NCI-H146 treated with DMSO at 0.1 percent for 48 hours (cell line): ENCODE results near the gene LCNL1.
"Not testable (repeated sequence)": the region's sequence is repeated elsewhere in the genome, so short reads cannot be mapped to it uniquely, and the experiment has no call there.

Experiments used
- DNase-seq: peaks from one replicate; lab custom pipeline; 2025; ENCODE audit not compliant: unreplicated experiment; lab: John Stamatoyannopoulos, UW

LCNL1 gene

GRCh38 chr9:136991993-136992818 lies 9.4 kb downstream of the LCNL1 start, which contains the start of gene PAXX:
TSS of gene PAXX (plus strand) at chr9:136992422. CDS start at chr9:136992444, 22 bp downstream.
- no peak for DNase-seq

- no peak for DNase-seq
These were observed 10.1 kb downstream of the LCNL1 start for GRCh38 chr9:136992819-136993369.

- no peak for DNase-seq
These were observed 11.5 kb downstream of the LCNL1 start for GRCh38 chr9:136994180-136994887.

GRCh38 chr9:136994888-136995230 lies 12.1 kb downstream of the LCNL1 start:
- no peak for DNase-seq

GRCh38 chr9:136995362-136995761 lies 12.6 kb downstream of the LCNL1 start:
- no peak for DNase-seq

- DNase-seq, result no peak
These were observed 13.0 kb downstream of the LCNL1 start for GRCh38 chr9:136995772-136996311.

- DNase-seq, result no peak
These were observed 13.8 kb downstream of the LCNL1 start, which contains the start of gene CLIC3 for GRCh38 chr9:136996361-136997292. TSS of gene CLIC3 (minus strand) at chr9:136996568. CDS start at chr9:136996543, 25 bp downstream.

GRCh38 chr9:136997371-136997770 lies 14.6 kb downstream of the LCNL1 start:
- no peak for DNase-seq

GRCh38 chr9:136997830-136998234 lies 15.0 kb downstream of the LCNL1 start:
- no peak for DNase-seq

- no peak for DNase-seq
These were observed 17.6 kb downstream of the LCNL1 start for GRCh38 chr9:137000177-137000930.

GRCh38 chr9:137001857-137002645 lies 19.3 kb downstream of the LCNL1 start:
- no peak for DNase-seq

- no peak for DNase-seq
These were observed 19.9 kb downstream of the LCNL1 start for GRCh38 chr9:137002646-137003041.

- not testable (repeated sequence) for DNase-seq
These were observed 21.5 kb downstream of the LCNL1 start for GRCh38 chr9:137004285-137004684.

- no peak for DNase-seq
These were observed 23.6 kb downstream of the LCNL1 start for GRCh38 chr9:137006116-137007003.

GRCh38 chr9:137007108-137007815 lies 24.5 kb downstream of the LCNL1 start:
- no peak for DNase-seq

- no peak for DNase-seq
These were observed 25.1 kb downstream of the LCNL1 start for GRCh38 chr9:137007816-137008270.

GRCh38 chr9:137008312-137008711 lies 25.5 kb downstream of the LCNL1 start:
- no peak for DNase-seq
